ENCODE data around the gene PRTN3.
"Not testable (repeated sequence)": the region's sequence is repeated elsewhere in the genome, so short reads cannot be mapped to it uniquely, and the experiment has no call there.

Gene PRTN3

GRCh38 chr19:816500-816857 lies 24.3 kb upstream of the PRTN3 start:
- DNase-seq: no peak

GRCh38 chr19:820212-820611 lies 20.6 kb upstream of the PRTN3 start:
- not testable (repeated sequence) for DNase-seq

DNA sequence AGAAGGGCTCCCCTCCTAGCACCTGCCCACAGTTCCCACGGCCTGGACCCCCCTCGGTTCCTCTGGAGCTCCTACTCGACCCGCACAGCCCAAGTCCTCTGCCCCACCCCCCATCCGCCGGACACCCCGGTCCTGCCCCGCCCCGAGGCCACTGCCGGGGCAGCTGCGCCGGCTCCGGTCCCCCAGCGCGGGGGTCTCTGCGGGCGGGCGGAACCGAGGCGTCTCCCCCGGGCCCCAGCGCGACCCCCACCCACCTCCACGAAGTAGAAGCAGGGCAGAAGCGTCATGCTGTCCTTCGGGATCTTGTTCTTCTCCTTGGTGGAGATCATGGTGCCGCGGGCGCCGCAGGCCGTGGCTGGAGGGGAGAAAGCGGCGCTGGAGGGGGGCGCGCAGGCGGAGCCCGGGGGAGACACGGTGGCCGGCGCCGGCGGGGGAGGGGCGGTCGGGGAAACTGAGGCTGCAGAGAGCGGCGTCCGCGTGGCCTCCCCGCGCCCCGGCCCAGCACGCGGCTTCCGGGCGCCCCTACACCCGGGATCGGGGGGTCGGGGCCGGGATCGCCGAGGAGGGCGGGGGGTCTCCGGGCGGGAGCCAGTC lies 19.5 kb upstream of the PRTN3 start:
- peak in 2 of 3 experiments; percentile 55 to 57 for DNase-seq

- peak in 2 of 3 experiments; percentile 77 to 80 for DNase-seq
Measured at GRCh38 chr19:821825-822503, 18.8 kb upstream of the PRTN3 start, which contains the start of gene PLPPR3. TSS of gene PLPPR3 (minus strand) at chr19:821955. CDS start at chr19:821559, 396 bp downstream.

- DNase-seq: no peak
Measured at GRCh38 chr19:823565-824121, 17.2 kb upstream of the PRTN3 start.

DNA sequence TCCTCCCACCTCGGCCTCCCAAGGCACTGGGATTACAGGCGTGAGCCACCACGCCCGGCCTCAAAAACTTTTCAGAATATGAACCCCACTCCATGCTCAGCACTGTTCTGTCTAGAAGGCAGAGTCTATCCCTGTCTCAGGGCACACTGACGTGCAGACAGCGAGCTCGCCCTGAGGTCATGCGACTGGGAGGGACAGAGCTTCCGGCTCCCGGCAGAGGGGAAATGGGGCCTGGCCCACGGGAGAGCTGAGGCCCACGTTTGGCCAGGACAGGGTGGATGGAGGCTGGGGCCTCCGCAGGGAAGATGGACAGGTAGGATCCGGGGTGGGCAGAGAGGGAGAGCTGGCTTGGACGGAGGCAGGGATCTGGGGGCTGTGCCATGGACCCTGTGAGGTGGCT lies 15.9 kb upstream of the PRTN3 start:
- DNase-seq: no peak

GRCh38 chr19:825897-826644 lies 14.7 kb upstream of the PRTN3 start:
- DNase-seq: no peak

DNA sequence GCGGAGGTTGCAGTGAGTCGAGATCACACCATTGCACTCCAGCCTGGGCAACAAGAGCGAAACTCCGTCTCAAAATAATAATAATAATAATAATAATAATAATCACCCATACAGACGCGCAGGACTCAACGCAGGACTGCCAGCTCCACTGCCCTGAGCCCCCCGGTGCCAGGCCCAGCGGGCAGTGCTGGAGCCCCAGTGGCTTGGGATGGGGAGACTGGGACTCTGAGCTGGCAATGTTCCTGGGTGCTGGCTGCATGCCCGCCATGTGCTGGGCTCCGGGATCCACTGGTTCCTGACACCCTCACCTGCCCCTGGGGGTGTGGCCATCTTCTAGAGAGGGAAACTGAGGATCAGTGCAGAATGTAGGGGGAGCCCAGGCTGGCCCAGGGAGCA lies 13.5 kb upstream of the PRTN3 start:
- no peak for DNase-seq

DNA sequence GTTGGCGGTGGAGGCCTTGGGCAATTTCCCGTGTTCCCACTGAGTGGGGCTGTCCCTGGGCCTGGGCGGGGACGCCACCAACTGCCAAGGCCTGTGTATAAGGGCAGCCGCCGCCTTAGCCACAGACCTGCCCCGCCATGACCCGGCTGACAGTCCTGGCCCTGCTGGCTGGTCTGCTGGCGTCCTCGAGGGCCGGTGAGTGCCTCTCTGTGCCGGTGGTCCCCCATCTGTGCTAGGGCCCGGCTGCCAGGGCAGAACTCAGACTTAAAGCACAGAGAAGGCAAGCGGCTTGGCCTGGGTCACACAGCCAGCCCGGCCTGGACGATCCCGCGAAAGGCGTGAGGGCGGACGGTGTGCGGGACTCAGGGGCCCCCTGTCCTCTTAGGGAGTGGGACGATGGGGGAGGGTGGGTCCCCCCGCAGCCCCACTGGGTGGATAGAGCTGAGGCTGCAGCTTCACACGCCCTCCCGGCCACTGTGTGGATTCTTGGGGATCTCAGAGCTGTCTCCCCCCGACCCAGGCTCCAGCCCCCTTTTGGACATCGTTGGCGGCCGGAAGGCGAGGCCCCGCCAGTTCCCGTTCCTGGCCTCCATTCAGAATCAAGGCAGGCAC lies 13.0 kb upstream of the PRTN3 start, which contains the start of gene AZU1:
Gene AZU1 (plus strand): TSS at position 128 of the 612 bp plus-strand sequence. CDS start 10 bp downstream, at position 138.
- DNase-seq: no peak

DNA sequence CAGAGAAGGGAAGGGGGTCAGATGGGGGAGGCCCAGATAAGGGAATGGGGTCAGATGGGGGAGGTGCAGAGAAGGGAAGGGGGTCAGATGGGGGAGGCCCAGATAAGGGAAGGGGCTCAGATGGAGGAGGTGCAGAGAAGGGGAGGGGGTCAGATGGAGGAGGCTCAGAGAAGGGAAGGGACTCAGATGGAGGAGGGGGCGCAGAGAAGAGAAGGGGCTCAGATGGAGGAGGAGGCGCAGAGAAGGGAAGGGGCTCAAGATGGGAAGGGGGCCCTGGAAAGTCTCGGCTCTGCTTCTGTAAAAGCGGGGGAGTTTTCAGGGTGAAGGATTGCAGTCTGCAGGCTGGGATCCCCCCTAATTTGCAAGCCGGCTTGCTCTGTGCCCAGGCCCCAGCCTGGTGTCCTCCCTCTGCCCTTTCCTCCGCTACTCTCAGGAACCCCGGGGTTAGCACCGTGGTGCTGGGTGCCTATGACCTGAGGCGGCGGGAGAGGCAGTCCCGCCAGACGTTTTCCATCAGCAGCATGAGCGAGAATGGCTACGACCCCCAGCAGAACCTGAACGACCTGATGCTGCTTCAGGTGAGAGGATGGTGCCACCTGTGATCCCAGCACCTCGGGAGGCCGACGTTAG lies 11.6 kb upstream of the PRTN3 start:
- no peak for DNase-seq

GRCh38 chr19:831407-832369 lies 9.1 kb upstream of the PRTN3 start:
- no peak for DNase-seq

DNA sequence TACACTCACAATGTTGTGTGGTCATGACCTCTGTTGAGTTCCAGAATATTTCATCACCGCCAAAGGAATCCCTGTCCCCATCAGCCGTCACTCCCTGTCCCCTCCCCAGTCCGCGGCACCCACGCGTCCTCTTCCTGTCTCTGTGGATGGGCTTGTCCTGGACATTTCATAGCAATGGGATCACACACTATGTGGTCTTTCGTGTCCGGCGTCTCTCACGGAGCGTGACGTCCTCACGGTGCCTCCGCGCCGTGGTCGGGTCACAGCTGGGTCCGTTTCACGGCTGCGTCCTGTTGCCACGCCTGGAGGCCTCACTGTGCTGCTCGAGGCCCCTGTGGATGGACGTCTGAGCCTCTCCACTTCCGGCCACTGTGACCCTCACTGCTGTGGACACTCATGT lies 6.6 kb upstream of the PRTN3 start:
- DNase-seq: no peak

DNA sequence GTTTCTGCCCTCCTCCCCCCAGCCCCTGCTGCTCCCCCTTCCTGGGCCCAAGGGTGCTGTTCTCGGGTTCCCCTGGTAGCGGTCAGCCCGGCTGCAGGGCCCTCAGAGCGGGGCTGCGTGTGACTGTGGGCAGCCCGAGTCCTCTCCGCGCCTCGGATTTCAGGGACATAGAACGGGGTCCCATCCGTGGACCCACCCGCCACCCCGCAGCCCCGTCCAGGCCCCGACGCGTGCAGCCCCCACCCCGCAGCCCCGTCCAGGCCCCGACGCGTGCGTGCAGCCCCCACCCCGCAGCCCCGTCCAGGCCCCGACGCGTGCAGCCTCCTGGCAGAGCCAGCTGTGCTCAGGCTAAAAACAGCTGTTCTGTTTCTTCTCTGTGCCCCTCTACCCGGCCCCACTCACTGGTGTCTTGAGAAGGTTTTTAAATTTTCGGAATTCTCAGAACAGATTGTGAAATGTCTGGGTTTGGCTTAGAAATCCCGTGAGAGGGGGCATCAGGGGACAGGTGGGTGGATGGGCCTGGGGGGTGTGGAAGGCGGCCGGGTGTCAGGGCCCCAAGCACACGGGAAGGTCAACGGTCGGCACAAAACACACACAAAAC lies 5.5 kb upstream of the PRTN3 start:
- no peak for DNase-seq

DNA sequence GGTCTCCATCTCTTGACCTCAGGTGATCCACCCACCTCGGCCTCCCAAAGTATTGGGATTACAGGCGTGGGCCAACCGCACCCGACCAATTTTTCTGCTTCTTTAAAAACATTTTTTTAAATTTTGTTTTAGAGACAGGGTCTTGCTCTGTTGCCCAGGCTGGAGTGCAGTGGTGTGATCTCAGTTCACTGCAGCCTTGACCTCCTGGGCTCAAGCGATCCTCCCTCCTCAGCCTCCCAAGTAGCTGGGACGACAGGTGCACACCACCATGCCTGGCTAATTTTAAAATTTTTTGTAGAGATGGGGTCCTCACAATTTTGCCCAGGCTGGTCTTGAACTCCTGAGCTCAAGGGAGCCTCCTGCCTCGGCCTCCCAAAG lies 2.0 kb downstream of the PRTN3 start:
- not testable (repeated sequence) for DNase-seq

DNA sequence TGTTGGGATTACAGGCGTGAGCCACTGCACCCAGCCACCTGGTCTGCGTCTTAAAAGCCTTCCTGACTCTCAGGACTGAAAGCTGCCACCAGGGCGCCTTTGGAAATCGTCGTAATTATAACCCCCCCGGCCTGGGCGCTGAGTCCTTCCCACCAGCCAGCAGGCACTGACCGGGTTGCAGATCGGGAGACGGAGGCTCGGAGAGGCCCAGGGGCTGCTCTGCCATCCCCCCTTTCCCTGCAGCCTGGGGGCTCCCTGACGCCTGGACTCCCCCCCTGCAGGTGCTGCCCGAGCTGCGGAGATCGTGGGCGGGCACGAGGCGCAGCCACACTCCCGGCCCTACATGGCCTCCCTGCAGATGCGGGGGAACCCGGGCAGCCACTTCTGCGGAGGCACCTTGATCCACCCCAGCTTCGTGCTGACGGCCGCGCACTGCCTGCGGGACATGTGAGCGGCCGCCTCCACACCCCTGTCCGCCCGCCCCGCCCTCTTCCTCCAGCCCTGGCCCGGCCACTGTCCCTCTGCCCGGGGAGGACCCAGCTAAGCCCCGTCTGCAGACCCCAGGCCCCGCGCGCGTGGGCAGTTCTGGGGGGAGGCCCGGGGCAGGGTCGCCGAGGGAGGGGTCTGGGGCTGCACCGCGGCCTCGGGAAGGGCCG lies 2.5 kb downstream of the PRTN3 start:
- DNase-seq: peak in 2 of 3 experiments; percentile 76 to 84

- peak in 1 of 3 experiments; percentile 51 for DNase-seq
Measured at GRCh38 chr19:843836-844545, 3.2 kb downstream of the PRTN3 start.

- DNase-seq: peak in 2 of 3 experiments; percentile 44 to 54
Measured at GRCh38 chr19:844546-844971, 3.8 kb downstream of the PRTN3 start.

DNA sequence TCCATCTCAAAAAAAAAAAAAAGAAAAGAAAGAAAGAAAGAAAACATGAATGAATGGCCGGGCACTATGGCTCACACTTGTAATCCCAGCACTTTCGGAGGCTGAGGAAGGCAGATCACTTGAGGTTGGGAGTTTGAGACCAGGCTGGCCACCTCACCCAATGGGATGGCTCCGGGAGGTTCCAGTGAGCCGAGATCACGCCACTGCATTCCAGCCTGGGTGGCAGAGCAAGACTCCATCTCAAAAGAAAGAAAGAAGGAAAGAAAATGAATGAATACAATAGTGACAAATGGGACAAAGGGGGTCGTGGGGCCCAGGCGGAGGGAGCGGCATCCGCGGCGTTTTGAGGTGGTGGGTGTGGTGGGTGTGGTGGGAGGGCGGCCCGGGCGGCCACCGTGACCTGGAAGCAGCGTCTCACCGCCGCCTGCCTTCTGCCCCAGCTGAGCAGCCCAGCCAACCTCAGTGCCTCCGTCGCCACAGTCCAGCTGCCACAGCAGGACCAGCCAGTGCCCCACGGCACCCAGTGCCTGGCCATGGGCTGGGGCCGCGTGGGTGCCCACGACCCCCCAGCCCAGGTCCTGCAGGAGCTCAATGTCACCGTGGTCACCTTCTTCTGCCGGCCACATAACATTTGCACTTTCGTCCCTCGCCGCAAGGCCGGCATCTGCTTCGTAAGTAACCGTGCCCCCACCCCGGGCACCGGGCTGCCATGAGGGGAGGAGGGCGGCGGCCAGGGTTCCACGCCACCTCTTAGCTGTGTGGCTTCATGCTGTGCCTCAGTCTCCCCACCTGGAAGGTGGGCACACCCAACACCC lies 5.1 kb downstream of the PRTN3 start:
- no peak for DNase-seq

All from NCI-H1417 (cell line).